T-helper 9 cell (primary cell): ENCODE results near the gene MED8.

Source experiments
- DNase-seq: peaks from one replicate; pipeline ENCODE4 v3.0.0-alpha.2; 2020

MED8 gene

DNA sequence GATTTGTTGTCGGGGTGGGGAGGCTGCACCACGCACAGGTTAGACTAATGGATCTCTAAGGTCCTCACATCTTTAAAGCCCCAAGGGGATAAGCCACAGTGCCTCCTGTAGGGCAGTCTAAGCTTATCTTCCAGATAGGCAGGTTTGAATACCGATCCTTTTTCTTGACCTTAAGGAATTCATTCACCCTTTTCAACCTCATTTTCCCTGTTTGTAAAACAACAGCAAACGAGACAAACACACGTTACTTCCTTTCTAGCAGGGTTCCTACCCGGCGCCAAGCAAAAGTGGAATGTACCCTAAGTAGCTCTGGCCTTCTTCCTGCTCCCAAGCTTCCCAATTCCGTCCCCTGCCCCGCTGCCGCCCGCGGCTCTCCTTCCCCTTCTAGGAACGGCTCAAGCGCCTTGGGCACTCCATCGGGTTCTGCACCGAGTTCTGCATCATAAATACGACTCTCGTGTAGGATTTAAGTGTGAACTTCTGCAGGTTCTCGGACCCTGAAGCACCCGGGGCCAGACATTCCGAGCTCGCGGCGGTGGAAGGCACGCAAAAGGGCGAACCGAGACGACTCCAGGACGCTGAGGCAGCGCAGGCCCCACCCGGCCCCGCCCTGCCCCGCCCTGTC lies 31.4 kb downstream of the MED8 start:
- no peak for DNase-seq

DNA sequence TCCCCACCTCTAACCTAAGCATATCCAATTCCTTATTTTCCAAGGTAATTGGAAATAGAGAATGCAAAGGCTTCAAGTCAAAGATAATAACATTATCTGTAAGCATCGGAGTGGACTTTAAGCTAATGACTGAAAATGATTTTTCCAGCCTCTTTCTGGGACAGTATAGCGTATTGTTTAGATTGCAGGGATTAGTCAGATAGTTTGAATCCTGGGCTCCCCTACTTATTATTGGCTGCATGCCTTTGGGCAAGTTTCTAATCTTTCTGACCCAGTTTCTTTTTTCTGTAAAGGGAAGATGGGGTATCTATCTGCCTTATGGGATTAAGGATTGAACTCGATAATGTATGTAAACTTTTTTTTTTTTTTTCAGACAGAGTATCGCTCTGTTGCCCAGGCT lies 32.3 kb downstream of the MED8 start:
- DNase-seq = no peak

DNA sequence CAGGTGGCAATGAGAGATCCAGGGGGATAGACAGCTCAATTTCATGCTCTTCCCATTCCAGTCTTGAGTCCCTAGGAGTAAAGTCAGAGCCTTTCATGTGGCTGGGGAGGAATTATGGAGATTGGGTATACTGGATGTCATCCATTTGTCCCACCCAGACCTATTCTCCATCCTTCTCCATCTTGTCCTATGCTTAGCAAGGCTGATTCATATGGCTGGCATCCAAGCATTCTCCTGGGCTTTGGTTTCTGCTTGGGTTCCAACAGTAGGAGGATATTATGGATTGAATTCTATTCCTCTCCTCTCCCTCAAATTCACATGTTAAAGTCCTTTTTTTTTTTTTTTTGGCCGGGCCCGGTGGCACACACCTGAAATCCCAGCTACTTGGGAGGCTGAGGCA lies 34.7 kb downstream of the MED8 start:
- DNase-seq = no peak

DNA sequence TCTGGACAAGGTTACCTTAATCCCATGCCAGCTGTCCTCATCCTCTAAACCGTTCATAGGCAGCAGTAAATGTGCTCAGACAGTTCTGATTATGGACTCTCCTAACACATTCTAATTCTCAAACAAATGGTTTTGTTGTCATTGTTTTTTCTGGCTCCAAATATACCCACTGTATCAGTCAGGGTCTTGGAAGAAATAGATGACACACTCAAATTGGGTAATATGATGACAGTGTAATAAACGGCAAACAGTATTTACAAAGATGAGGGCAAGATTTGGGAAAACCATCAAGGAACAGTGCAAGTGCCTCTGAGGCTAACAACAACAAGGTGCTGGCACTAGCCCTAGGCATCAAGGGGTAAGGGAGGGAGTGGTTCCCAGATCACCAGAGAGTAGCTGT lies 35.1 kb downstream of the MED8 start:
- no peak for DNase-seq

DNA sequence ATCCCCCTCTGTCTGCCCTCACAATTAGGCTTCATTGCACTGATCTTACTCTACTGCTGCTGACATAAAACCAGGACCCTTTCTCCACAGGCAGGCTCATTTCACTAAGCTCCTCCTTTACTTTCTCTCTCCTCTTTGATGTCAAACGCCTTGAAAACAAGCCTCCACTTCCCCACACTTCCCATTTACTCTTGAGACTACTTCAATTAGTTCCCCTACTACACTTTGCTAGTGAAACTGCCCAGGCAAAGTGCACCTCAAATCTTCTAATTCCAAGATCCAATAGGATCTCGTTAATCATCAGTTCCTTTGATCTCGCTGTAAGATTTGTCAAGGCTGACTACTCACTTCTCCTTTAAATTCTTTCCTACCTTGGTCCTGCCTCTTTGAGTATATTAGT lies 36.7 kb downstream of the MED8 start:
- DNase-seq = no peak

DNA sequence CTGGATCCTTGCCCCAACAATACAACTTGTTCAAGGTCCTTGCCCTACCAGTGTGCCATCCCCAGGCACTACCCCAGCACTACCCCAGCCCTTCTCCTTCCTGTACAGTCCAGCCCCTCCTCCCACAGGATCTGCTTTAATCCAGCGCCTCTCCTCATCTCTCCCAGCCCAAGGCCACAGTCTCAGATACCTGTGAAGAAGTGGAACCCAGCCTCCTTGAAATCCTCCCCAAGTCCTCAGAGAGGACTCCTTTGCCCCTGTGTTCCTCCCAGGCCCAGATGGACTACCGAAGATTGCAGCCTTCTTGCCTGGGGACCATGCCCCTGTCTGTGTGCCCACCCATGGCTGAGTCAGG lies 37.3 kb downstream of the MED8 start:
- DNase-seq = no peak

DNA sequence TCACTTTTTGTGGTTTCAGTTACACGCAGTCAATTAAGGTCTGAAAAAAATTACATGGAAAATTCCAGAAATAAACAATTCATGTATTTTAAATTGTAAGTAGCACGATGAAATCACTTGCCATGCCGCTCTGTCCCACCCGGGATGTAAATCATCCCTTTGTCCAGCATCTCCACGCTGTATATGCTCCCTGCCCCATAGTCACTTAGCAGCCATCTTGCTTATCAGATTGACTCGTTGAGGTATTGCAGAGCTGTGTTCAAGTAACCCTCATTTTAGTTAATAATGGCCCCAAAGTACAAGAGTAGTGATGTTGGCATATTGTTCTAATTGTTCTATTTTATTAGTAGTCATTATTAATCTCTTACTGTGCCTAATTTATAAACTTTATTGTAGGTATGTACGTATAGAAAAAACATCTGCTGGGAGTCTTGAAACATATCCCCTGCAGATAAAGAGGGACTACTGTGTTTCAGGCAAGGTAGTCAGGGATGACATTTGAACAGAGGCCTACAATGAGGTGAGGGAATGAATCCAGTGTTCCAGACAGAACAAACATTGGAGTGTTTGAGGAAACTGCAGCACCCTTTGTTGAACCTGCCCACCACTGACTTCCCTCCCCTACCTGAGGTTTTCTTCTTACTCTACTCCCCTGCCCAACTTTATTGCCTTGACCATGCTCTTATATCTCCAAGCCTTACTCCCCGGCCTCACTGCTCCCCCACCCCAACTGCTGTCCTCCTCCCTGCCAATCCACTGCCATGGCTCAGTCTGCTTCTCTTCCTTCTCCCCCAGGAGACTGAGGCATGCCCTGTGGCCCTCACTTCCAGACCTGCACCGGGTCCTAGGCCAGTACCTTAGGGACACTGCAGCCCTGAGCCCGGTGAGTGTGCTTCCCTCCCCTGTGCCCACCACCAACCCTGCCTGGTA lies 37.9 kb downstream of the MED8 start:
- no peak for DNase-seq

DNA sequence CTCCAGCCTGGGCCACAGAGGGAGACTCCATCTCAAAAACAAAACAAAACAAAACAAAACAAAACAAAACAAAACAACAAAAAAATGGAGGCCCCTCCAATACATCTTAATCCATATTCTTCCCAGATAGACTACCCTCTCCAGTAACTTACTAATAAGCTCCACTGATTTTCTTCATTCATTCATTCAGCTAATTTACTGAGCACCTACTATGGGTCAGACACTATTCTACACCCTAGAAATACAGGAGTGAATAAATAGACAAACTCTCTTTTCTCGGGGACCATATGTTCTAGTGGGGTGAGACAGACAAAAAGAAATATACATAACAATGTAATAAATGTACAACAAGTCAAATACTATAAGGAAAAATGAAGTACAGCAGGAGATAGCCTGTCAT lies 38.6 kb downstream of the MED8 start:
- no peak for DNase-seq

DNA sequence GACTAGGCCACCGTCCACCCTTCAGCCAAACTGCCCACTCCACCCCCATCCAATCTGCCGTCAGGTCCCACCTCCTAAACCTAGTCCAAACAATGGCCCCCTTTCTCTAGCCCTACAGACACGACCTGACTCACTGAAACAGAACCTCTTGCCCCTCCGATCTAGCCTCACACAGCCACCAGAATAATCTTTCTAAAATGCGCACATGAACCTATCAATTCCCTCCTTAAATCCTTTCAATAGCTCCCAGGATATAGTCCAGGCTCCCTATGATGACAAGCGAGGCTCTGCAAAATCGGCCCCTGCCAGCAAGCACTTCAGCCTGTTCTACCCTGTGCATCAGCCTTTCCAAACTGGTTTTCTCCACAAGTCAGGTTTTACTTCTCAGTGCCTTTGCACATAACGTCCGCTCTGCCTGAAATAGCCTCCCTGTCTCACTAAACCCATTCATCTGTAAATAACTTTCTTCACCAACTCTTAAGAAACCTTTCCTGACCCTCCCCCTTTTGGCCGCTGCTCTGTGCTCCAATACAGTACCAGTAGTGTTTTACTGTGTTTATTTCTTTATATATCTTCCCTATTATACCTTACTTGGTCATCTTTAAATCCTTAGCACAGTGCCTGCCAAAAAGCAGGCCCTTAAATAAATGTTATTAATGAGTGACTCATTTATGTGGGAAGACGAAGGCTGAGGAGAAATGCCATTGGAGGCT lies 39.9 kb downstream of the MED8 start:
- no peak for DNase-seq

DNA sequence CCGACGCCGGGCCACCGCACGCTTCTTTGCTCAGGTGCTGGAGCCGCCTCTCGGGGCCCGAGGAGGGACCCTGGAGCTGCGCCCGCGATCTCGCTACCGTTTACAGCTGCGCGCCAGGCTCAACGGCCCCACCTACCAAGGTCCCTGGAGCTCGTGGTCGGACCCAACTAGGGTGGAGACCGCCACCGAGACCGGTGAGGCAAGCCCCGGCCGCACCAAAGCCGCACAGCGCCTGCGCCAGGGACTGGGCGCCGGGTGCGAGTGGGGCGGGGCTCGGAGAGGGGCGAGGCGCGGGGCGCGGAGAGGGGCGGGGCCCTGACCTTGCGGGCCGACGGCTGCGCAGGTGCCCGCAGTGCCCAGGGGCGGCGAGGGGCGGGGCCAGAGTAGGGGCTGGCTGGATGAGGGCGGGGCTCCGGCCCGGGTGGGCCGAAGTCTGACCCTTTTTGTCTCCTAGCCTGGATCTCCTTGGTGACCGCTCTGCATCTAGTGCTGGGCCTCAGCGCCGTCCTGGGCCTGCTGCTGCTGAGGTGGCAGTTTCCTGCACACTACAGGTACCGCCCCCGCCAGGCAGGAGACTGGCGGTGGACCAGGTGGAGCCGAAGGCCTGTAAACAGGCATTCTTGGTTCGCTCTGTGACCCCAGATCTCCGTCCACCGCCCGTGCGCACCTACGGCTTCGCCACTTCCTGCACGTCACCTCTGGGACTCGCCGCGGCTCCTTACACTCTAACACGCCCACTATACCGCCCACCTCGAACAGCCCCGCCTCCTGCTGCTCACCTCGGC lies 40.6 kb downstream of the MED8 start:
- peak; percentile 30 for DNase-seq

DNA sequence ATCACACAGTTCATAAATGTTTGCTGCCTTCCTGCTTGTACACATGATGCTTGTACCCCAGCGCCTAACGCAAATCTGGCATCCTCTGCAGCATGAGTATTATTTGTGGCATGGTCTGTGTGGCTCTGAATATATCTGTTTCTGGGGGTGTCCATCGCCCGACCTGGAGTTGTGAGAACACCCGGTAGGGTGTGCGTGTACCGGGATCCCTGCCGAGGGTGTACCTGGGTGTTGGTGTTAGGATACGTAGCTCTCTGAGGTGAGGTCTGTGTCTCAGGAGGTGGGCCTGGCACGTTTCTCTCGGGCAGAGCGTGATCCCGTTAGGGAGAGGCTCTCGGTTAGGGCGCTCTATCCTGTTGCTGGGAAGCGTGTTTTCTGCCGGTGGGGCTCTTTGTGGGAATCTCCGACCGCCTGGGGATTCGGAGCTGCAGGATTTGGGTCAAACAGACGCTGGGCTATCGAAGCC lies 41.2 kb downstream of the MED8 start:
- no peak for DNase-seq

DNA sequence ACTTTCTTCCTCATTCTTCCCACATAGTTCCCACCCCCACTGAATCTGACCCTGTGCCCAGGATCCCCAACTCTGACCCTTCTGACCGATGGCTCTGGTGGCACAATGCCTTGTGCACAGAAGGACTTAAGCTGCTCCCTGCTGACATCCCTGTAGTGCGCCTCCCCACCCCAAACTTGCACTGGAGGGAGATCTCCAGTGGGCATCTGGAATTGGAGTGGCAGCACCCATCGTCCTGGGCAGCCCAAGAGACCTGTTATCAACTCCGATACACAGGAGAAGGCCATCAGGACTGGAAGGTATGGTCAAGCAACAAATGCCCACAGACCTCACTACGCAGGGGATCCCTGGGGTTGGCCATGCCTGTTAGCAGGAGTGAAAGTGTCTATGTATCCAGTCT lies 43.0 kb downstream of the MED8 start:
- DNase-seq = no peak

DNA sequence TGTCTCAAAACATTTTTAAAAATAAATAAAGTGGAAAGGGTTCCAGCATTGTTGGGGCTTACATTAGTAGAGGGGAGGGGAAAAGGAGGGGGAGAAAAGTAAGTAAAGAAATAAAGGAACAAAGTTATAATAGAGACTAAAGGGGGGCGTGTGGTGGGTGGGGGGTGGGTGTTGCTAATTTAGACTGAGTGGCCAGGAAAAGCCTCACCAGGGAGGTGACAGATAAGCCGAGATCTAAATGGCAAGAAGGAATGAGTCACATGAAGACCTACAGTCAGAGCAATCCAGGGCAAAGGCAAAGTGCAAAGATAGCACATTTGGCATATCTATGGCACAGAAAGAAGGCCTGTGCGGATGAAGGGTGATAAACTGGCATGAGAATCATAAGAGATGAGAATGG lies 44.5 kb downstream of the MED8 start:
- DNase-seq = no peak

DNA sequence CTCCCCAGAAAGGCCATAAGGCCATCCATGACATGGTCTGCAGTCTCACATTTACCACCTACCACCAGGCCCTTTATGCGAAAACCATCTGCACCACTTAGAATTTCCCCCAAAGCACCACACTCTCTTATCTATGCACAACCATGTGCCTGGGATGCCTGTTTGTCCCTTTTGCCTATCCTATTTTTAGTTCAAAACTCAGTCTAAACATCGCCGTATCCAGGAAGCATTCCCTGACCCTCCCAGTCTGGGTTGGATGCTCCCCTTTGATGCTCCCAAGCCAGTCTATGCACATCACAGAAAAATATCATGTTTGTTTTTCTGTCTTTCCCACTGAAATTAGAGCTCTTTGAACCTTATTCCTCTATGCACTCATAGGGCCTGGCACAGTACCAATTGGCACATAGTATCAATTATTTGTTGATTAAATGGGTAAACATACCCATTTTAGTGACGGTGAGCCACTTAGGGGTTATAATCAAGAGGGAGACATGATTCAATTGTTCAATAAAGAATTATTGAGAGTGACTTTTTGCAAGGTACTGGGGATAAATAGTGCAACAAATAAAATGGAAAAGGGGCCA lies 45.2 kb downstream of the MED8 start:
- DNase-seq = no peak

DNA sequence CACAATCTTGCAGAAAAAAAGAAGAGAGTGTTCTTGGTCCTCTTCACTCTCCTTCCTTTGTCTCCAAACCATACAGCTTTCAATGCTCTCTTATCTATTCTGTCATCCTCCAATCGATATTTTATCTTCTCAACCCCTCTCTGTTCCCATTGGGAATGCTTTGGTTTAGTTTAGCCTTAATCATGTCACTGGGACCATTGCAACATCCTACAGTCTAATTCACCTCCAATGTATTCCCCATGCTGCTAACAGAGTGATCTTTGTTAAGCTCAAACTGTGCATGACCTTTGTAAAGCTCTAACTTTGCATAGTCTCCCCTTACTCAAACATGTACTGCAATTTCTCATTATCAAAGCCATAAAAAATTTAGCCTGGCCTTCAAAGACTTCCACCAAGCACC lies 49.0 kb downstream of the MED8 start:
- DNase-seq = no peak

DNA sequence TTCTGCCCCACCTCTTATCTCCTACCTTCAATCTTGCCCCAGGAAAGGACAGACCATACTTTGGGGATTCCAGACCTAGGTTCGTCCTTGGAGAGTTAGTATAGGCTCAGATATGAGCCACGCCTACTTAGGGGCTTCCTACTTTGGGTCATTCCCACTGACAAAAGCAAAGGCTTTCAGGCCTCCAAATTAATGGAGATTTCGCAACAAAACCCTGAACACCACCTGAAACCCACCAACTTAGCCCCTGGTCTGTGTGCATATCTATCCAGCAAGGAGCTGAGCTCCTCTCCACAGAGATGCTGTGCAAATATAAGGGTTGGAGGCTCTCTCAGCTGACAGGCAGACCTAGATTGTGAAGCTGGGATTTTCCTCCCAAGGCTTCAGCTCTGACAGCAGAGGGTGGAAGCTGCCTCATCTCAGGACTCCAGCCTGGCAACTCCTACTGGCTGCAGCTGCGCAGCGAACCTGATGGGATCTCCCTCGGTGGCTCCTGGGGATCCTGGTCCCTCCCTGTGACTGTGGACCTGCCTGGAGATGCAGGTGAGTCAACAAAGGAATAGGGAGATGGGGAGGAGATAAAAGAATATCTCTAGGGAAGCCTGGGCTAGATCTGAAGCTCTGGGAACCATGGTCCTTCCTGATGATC lies 49.9 kb downstream of the MED8 start:
- no peak for DNase-seq

DNA sequence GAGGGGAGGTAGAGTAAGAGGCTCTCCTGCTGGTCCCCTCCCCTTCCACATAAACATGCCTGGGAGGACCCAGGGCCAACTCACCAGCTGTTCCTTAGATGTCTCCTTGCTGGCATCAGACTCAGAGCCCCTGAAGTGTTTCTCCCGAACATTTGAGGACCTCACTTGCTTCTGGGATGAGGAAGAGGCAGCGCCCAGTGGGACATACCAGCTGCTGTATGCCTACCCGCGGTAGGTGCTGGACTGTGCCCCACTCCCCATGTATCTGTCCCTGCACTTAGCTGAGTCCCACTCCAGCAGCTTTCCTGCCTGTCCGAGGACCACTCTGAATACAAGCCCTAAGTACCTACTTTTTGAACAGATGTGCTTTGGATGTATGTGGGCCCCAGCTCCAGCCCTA lies 51.6 kb downstream of the MED8 start:
- no peak for DNase-seq

DNA sequence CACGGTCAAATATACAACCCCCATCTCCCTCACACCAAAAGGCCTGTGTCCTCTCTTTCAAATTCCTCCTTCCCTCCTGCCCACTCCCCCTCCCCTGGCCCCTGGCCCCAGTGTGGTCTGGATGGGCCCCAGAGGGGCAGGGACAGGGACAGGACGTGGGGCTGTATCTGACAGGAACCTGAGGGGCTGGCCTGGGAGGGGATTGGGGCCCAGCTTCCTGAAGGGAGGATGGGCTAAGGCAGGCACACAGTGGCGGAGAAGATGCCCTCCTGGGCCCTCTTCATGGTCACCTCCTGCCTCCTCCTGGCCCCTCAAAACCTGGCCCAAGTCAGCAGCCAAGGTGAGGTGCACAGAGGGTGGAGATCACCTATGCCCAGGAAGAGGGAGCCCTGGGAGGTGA lies 52.0 kb downstream of the MED8 start, which contains the start of gene MPL:
MPL (plus strand) TSS at position 231 of the 400 bp plus-strand sequence; CDS start at position 262, 31 bp downstream.
- no peak for DNase-seq

DNA sequence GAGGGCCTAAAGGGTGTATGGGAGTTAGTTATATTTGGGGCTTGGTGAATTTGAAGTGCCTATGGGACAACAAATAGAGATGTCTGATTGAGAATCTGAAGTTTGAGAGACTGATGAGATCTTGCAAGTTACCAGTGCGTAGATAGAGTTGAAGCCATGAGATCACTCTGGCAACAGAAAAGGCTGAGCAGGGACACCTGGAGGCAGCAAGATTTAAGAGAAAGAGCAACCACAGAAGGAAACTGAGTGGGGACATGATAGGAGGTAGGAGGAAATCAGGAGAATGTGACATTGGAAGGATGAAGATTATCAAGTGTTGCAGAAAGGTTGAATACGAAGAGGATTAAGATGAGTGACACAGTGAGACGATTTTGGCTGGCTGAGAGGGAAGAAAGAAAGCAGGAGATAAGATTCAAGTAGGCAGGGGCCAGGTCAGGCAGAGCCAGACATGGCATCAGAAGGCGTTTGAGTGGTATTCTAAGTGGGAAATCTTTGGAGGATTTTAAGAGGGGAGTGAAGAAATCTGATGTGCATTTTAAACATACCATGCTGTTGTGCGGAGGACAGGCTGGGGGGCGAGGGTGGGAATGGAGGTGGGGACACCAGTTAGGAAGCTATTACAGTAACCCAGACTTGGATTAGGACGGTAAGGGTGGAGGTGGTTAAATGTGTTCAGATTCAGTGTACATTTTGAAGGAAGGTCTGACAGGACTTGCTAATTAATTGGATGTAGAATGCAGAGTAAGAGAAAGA lies 55.0 kb downstream of the MED8 start:
- DNase-seq = no peak
